H9 (cell line): ENCODE measurements around the gene TTF2. TPM values are rescaled to one million over a fixed set of nuclear protein-coding genes. Genes with fewer than 3 reads are reported as not detected.
A peak's percentile ranks its signal among the peaks of the same experiment; 100 is the strongest.

Experiments
- DNase-seq: peaks from one replicate; pipeline ENCODE4 v3.0.0-alpha.2; 2017
- H2AFZ ChIP-seq: one replicate; pipeline ENCODE4 v1.6.1; 2013; ENCODE audit warnings: mild to moderate bottlenecking, low read length, control low read depth, moderate library complexity
- H2AK5ac ChIP-seq: 2 replicates; pipeline ENCODE4 v1.6.1; 2013; ENCODE audit warnings: low read length, control low read depth, mixed read lengths; ENCODE audit not compliant: insufficient read length
- H2BK120ac ChIP-seq: one replicate; pipeline ENCODE4 v1.6.1; 2013; ENCODE audit warnings: low read depth, mild to moderate bottlenecking, low read length, control low read depth, inconsistent platforms; ENCODE audit not compliant: poor library complexity, severe bottlenecking
- H2BK12ac ChIP-seq: 2 replicates; pipeline ENCODE4 v1.6.1; 2013; ENCODE audit warnings: low read length, control low read depth, mixed read lengths, low read depth; ENCODE audit not compliant: insufficient read length
- H2BK15ac ChIP-seq: 2 replicates; pipeline ENCODE4 v1.6.1; 2013; ENCODE audit warnings: low read depth, low read length, control low read depth
- H2BK20ac ChIP-seq: one replicate; pipeline ENCODE4 v1.6.1; 2013; ENCODE audit warnings: low read depth, mild to moderate bottlenecking, low read length, control low read depth, inconsistent platforms; ENCODE audit not compliant: poor library complexity, severe bottlenecking
- H2BK5ac ChIP-seq: 2 replicates; pipeline ENCODE4 v1.6.1; 2013; ENCODE audit warnings: low read length, control low read depth, mixed read lengths; ENCODE audit not compliant: insufficient read length
- H3K14ac ChIP-seq: 2 replicates; pipeline ENCODE4 v1.6.1; 2013; ENCODE audit warnings: low read length, control low read depth; ENCODE audit not compliant: insufficient read depth
- H3K18ac ChIP-seq: 2 replicates; pipeline ENCODE4 v1.6.1; 2013; ENCODE audit warnings: low read depth, mild to moderate bottlenecking, mixed read lengths, low read length, control low read depth; ENCODE audit not compliant: insufficient read length
- H3K23ac ChIP-seq: 2 replicates; pipeline ENCODE4 v1.6.1; 2013; ENCODE audit warnings: low read length, control low read depth, mixed read lengths, low read depth; ENCODE audit not compliant: insufficient read length
- H3K23me2 ChIP-seq: 2 replicates; pipeline ENCODE4 v1.6.1; 2013; ENCODE audit warnings: low read depth, mild to moderate bottlenecking, mixed read lengths, low read length, control low read depth; ENCODE audit not compliant: insufficient read length, poor library complexity, severe bottlenecking
- H3K27ac ChIP-seq: 2 replicates; pipeline ENCODE4 v1.5.1; 2013; ENCODE audit warnings: low read length, control low read depth, mixed read lengths, low read depth; ENCODE audit not compliant: insufficient read length
- H3K27me3 ChIP-seq: 2 replicates; pipeline ENCODE4 v1.6.1; 2013; ENCODE audit warnings: low read length, control low read depth, inconsistent platforms; ENCODE audit not compliant: insufficient read depth
- H3K4ac ChIP-seq: 2 replicates; pipeline ENCODE4 v1.6.1; 2013; ENCODE audit warnings: low read depth, mild to moderate bottlenecking, control low read depth, inconsistent platforms, low read length, moderate library complexity
- H3K4me1 ChIP-seq: 2 replicates; pipeline ENCODE4 v1.6.1; 2013; ENCODE audit warnings: low read length, control low read depth, inconsistent platforms; ENCODE audit not compliant: insufficient read depth
- H3K4me2 ChIP-seq: 2 replicates; pipeline ENCODE4 v1.6.1; 2013; ENCODE audit warnings: low read length, control low read depth, mixed read lengths; ENCODE audit not compliant: insufficient read length, insufficient read depth
- H3K56ac ChIP-seq: 2 replicates; pipeline ENCODE4 v1.6.1; 2013; ENCODE audit warnings: low read depth, mild to moderate bottlenecking, mixed read lengths, low read length, control low read depth; ENCODE audit not compliant: insufficient read length
- H3K79me1 ChIP-seq: 2 replicates; pipeline ENCODE4 v1.6.1; 2013; ENCODE audit warnings: low read depth, mild to moderate bottlenecking, moderate library complexity, low read length, control low read depth, inconsistent platforms; ENCODE audit not compliant: insufficient read depth, poor library complexity, severe bottlenecking
- H3K79me2 ChIP-seq: 2 replicates; pipeline ENCODE4 v1.6.1; 2013; ENCODE audit warnings: low read length, control low read depth, inconsistent platforms; ENCODE audit not compliant: insufficient read depth
- H3K9ac ChIP-seq: 2 replicates; pipeline ENCODE4 v1.6.1; 2013; ENCODE audit warnings: low read length, control low read depth, mixed read lengths; ENCODE audit not compliant: insufficient read length; ENCODE audit errors: extremely low read depth
- H3K9me3 ChIP-seq: one replicate; pipeline ENCODE4 v1.6.1; 2013; ENCODE audit warnings: low read depth, low read length, inconsistent platforms; ENCODE audit not compliant: control insufficient read depth
- H3T11ph ChIP-seq: one replicate; pipeline ENCODE4 v1.6.1; 2013; ENCODE audit warnings: mild to moderate bottlenecking, low read length, control low read depth, inconsistent platforms
- H4K20me1 ChIP-seq: one replicate; pipeline ENCODE4 v1.6.1; 2013; ENCODE audit not compliant: control insufficient read depth, insufficient read length, insufficient read depth
- H4K5ac ChIP-seq: 2 replicates; pipeline ENCODE4 v1.6.1; 2013; ENCODE audit warnings: low read depth, mild to moderate bottlenecking, mixed read lengths, low read length, control low read depth; ENCODE audit not compliant: insufficient read length
- H4K8ac ChIP-seq: replicated peaks from 2 replicates; pipeline ENCODE4 v1.6.1; 2013; ENCODE audit warnings: low read length, control low read depth, mixed read lengths, low read depth; ENCODE audit not compliant: insufficient read length
- H4K91ac ChIP-seq: 2 replicates; pipeline ENCODE4 v1.6.1; 2013; ENCODE audit warnings: low read depth, mild to moderate bottlenecking, moderate library complexity, mixed read lengths, low read length, control low read depth; ENCODE audit not compliant: insufficient read length
- H3K27ac Mint-ChIP-seq, 3 experiments: 2 replicates in 2 of 3; 3 replicates in 1 of 3; pipeline ENCODE4 v1.8.0; 2020 to 2021; ENCODE audit warnings: mixed read lengths in 3 of 3, mild to moderate bottlenecking in 1 of 3, moderate library complexity in 1 of 3
- H3K27me3 Mint-ChIP-seq: 2 replicates; pipeline ENCODE4 v1.8.0; 2021; ENCODE audit warnings: low read depth, mild to moderate bottlenecking, moderate library complexity, mixed read lengths
- H3K36me3 Mint-ChIP-seq, 3 experiments: 2 replicates in 2 of 3; 3 replicates in 1 of 3; pipeline ENCODE4 v1.8.0; 2020 to 2021; ENCODE audit warnings: low read depth in 3 of 3, mixed read lengths in 3 of 3; ENCODE audit not compliant: insufficient read depth in 1 of 3
- H3K4me1 Mint-ChIP-seq, 2 experiments: 2 replicates each; pipeline ENCODE4 v1.8.0; 2020; ENCODE audit warnings: mixed read lengths in 2 of 2
- H3K4me3 Mint-ChIP-seq, 2 experiments: 2 replicates in 1 of 2; 3 replicates in 1 of 2; pipeline ENCODE4 v1.8.0; 2020 to 2021; ENCODE audit warnings: mild to moderate bottlenecking in 2 of 2, mixed read lengths in 2 of 2, moderate library complexity in 1 of 2
- H3K9me3 Mint-ChIP-seq, 2 experiments: 2 replicates in 1 of 2; 3 replicates in 1 of 2; pipeline ENCODE4 v1.8.0; 2020; ENCODE audit warnings: mild to moderate bottlenecking in 2 of 2, mixed read lengths in 2 of 2, moderate library complexity in 1 of 2
- WGBS: extraction: QIAGEN DNeasy Blood & Tissue Kit; methylation state at CpG from one replicate; pipeline ENCODE4 v1.1.7; 2013; ENCODE audit warnings: missing lambda C conversion rate, low lambda C conversion rate, mixed read lengths; ENCODE audit not compliant: insufficient read length; ENCODE audit errors: extremely low coverage; 5-methylcytosine and 5-hydroxymethylcytosine counted together
- total RNA-seq: library from RNA; stranded (reverse); gene quantifications from 2 replicates; pipeline ENCODE4 v1.2.1, GENCODE V29; 2021
- TF ChIP-seq, protein P1 (sequence below): fragments of 200-600 bp; sonication (generic); conservative IDR thresholded peaks from 3 replicates; pipeline ENCODE4 v1.8.0; 2021; ENCODE audit warnings: antibody characterized with exemption, mild to moderate bottlenecking

The TTF2 gene
- total RNA-seq, 1 experiment from 2014 or later, result 86.4 TPM

DNA sequence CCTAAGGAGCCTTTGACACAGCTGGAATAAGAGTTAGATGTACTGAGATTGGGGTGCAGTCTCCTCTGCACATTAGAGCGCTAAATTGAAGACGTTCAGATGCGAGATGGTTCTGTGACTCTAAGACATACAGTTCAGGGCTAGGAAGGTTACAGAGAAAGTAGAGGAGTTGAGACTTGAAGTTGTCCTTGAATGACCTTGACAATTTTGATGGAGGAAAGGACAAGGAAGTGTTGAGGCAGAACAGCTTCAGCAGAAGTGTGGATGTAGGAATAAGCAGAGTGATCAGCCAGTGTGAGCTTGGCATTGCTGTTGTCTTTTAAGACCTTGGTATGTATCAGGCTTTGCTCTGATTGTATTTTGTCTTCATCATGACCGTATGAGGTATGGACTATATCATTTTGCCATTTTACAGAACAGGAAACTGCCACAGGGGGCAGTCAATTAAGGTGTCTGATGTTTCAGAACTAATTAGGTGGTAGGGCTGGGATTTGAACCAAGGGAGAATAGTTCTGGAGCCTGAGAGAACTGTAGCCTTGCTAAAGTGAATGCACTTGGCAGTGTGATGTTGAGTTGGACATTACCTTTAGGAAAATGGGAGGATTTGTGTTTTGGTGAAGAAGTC, 9.2 kb downstream of the TTF2 start:
- H3K4ac ChIP-seq, result no peak overlapping the region
- peak overlapping the region; percentile 36 for H3K27ac ChIP-seq
- WGBS, result no CpG with 5 or more reads among the region's 4 CpGs
- peak overlapping the region in 1 of 3 experiments; percentile 55; a peak in 1 of 7 replicates for H3K27ac Mint-ChIP-seq
- H3K9ac ChIP-seq, result no peak overlapping the region
- H2AFZ ChIP-seq, result no peak overlapping the region
- no peaks in the 10 kb centered on the region for H3K9me3 ChIP-seq
- H2BK15ac ChIP-seq, result no peak overlapping the region
- peaks cover 16 to 47% (median 26%) of the 10 kb centered on the region in 3 experiments; a peak in 6 of 7 replicates for H3K36me3 Mint-ChIP-seq
- no peaks in the 10 kb centered on the region for H3K27me3 Mint-ChIP-seq
- H2BK5ac ChIP-seq, result peak overlapping the region; percentile 75
- H3K14ac ChIP-seq, result no peak overlapping the region
- H3K4me2 ChIP-seq, result no peak overlapping the region
- TF ChIP-seq, protein P1, sequence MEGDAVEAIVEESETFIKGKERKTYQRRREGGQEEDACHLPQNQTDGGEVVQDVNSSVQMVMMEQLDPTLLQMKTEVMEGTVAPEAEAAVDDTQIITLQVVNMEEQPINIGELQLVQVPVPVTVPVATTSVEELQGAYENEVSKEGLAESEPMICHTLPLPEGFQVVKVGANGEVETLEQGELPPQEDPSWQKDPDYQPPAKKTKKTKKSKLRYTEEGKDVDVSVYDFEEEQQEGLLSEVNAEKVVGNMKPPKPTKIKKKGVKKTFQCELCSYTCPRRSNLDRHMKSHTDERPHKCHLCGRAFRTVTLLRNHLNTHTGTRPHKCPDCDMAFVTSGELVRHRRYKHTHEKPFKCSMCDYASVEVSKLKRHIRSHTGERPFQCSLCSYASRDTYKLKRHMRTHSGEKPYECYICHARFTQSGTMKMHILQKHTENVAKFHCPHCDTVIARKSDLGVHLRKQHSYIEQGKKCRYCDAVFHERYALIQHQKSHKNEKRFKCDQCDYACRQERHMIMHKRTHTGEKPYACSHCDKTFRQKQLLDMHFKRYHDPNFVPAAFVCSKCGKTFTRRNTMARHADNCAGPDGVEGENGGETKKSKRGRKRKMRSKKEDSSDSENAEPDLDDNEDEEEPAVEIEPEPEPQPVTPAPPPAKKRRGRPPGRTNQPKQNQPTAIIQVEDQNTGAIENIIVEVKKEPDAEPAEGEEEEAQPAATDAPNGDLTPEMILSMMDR, result no peak
- no peak overlapping the region for H4K8ac ChIP-seq
- peak overlapping the region; percentile 84 for H3K56ac ChIP-seq
- DNase-seq, result no peak
- H3K79me2 ChIP-seq, result peaks cover 4% of the 10 kb centered on the region; the same call in 1 of the 2 replicates
- no peaks in the 10 kb centered on the region for H4K20me1 ChIP-seq
- no peak overlapping the region for H3T11ph ChIP-seq
- H2BK12ac ChIP-seq, result no peak overlapping the region
- H3K27me3 ChIP-seq, result no peaks in the 10 kb centered on the region
- H3K23ac ChIP-seq, result no peak overlapping the region
- no peaks in the 10 kb centered on the region for H3K23me2 ChIP-seq
- H2AK5ac ChIP-seq, result peak overlapping the region; percentile 14
- H3K9me3 Mint-ChIP-seq, result no peaks in the 10 kb centered on the region
- H4K5ac ChIP-seq, result no peak overlapping the region
- H2BK20ac ChIP-seq, result no peak overlapping the region
- no peak overlapping the region for H4K91ac ChIP-seq
- H3K4me3 Mint-ChIP-seq, result no peak overlapping the region
- H3K4me1 ChIP-seq, result no peaks in the 10 kb centered on the region
- H2BK120ac ChIP-seq, result no peak overlapping the region
- no peak overlapping the region for H3K18ac ChIP-seq
- no peaks in the 10 kb centered on the region for H3K4me1 Mint-ChIP-seq
- no peaks in the 10 kb centered on the region for H3K79me1 ChIP-seq
